Measurements from ENCODE around the gene ZMIZ1. TPM values are rescaled to one million over a fixed set of nuclear protein-coding genes. Genes with fewer than 3 reads are reported as not detected.

The ZMIZ1 gene
- total RNA-seq, 4 donors from 2014 or later = 18.7 to 188 (median 36.7) TPM

DNA sequence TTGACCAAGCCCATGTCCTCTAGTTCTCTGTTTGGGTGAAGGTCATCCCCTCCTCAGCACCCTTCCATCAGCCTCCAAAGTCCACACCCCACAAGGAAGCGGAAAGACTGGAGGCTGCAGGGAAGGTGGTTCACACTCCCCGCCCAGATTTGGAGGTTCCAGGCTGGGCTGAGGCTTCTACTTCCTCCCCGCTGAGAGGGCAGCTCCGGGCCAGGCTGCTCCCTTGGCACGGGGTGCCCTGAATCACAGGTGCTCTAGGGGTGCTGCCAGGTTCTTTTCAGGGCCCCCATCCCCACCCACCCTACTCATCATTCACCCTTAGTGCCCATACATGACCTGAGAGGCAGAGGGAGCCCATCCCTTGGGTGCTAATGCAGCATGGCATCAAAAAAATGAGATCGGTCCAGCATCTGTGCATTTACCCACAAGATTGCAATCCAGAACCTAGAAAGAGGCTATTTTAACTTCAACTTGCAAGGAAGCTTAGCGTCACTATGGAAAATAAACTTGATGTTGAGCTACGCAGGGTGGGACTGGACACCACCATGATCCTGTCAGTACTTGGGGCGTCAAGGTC, 47.3 kb upstream of the ZMIZ1 start:
- no peaks in the 10 kb centered on the region for H3K4me1 ChIP-seq
- H3K27me3 ChIP-seq = no peaks in the 10 kb centered on the region
- H3K9me3 ChIP-seq = no peaks in the 10 kb centered on the region
- H3K4me3 ChIP-seq = no peak overlapping the region
- peak in 1 of 2 donors; percentile 15 for DNase-seq
- H3K27ac ChIP-seq = peak overlapping the region; percentile 59 to 77
- TF ChIP-seq, protein P1, sequence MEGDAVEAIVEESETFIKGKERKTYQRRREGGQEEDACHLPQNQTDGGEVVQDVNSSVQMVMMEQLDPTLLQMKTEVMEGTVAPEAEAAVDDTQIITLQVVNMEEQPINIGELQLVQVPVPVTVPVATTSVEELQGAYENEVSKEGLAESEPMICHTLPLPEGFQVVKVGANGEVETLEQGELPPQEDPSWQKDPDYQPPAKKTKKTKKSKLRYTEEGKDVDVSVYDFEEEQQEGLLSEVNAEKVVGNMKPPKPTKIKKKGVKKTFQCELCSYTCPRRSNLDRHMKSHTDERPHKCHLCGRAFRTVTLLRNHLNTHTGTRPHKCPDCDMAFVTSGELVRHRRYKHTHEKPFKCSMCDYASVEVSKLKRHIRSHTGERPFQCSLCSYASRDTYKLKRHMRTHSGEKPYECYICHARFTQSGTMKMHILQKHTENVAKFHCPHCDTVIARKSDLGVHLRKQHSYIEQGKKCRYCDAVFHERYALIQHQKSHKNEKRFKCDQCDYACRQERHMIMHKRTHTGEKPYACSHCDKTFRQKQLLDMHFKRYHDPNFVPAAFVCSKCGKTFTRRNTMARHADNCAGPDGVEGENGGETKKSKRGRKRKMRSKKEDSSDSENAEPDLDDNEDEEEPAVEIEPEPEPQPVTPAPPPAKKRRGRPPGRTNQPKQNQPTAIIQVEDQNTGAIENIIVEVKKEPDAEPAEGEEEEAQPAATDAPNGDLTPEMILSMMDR (IDR thresholded peaks at IDR 0.05) = no peak
- no peak for TF ChIP-seq POLR2A (IDR thresholded peaks at IDR 0.05)
- no peaks in the 10 kb centered on the region for H3K36me3 ChIP-seq
- intact Hi-C loops (cut with DNase I; ENCODE audit: low total_unique reads) = no loop called here

DNA sequence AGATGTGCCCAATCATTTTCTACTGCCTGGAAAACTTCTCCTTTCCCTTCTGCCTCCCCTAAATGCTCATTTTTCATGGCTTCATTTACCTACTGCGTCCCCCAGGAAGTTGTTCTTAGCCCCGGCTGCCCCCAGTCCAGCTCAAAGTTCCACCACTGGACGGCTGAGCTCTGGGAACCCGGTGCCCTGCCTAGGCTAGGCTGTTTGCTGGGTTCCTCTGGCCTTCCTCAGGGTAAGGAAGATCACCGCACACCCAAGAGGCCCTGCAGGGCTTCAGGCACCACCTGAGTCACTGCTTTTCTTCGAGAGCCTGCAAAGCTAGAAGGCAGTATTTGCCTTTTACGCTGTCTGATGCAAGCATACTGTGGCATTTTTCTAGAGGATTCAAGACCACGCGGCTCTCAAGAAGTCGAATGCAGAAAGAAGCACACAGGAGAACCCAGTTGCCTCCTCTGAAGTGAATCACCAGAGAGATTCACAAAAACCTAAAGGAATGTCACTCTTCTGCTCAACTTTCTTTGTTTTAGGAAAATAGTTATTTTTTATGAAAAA, 46.7 kb upstream of the ZMIZ1 start:
- no peaks in the 10 kb centered on the region for H3K36me3 ChIP-seq
- H3K4me3 ChIP-seq = no peak overlapping the region
- DNase-seq = no peak
- H3K4me1 ChIP-seq = no peaks in the 10 kb centered on the region
- intact Hi-C loops (cut with DNase I; ENCODE audit: low total_unique reads) = no loop called here
- no peaks in the 10 kb centered on the region for H3K27me3 ChIP-seq
- no peak for TF ChIP-seq POLR2A (IDR thresholded peaks at IDR 0.05)
- TF ChIP-seq, protein P1 (IDR thresholded peaks at IDR 0.05) = no peak
- peak overlapping the region in 1 of 2 donors; percentile 77 for H3K27ac ChIP-seq
- H3K9me3 ChIP-seq = no peaks in the 10 kb centered on the region

DNA sequence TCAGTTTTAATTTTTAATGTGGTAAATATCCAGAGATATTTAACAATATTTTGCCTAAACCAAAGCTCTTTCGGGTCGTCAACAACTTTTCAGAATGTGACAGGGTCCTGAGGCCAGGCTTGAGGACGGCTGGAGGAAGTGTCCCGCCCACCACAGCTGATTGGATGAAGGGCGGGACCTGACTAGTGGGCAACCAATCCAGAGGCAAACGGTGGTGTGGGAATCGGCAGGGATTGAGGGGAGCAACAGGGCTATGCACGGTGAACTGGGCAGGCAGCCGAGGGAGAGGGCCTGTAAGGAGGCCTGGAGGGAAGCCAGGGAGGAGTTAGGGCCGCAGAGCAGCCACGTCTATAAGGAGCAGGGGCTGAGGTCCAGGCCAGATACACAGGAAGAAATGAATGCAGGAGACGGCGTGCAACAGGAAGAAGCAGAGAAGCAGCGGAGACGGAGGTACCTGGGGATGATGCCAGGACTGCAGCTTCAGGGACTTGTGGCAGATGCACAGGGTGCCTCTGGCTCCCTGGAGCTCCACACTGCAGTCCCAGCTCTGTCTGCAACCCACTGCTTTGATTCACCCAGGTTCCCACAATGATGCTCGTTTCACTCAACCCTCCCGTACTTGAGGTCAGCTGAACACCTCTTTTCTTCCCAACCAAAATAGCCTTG, 46.1 kb upstream of the ZMIZ1 start:
- H3K36me3 ChIP-seq = no peaks in the 10 kb centered on the region
- TF ChIP-seq, protein P1 (IDR thresholded peaks at IDR 0.05) = no peak
- TF ChIP-seq POLR2A (IDR thresholded peaks at IDR 0.05) = no peak
- H3K4me3 ChIP-seq = no peak overlapping the region
- H3K27me3 ChIP-seq = no peaks in the 10 kb centered on the region
- H3K9me3 ChIP-seq = no peaks in the 10 kb centered on the region
- no peak for DNase-seq
- no peaks in the 10 kb centered on the region for H3K4me1 ChIP-seq
- H3K27ac ChIP-seq = no peak overlapping the region
- intact Hi-C loops (cut with DNase I; ENCODE audit: low total_unique reads) = no loop called here

DNA sequence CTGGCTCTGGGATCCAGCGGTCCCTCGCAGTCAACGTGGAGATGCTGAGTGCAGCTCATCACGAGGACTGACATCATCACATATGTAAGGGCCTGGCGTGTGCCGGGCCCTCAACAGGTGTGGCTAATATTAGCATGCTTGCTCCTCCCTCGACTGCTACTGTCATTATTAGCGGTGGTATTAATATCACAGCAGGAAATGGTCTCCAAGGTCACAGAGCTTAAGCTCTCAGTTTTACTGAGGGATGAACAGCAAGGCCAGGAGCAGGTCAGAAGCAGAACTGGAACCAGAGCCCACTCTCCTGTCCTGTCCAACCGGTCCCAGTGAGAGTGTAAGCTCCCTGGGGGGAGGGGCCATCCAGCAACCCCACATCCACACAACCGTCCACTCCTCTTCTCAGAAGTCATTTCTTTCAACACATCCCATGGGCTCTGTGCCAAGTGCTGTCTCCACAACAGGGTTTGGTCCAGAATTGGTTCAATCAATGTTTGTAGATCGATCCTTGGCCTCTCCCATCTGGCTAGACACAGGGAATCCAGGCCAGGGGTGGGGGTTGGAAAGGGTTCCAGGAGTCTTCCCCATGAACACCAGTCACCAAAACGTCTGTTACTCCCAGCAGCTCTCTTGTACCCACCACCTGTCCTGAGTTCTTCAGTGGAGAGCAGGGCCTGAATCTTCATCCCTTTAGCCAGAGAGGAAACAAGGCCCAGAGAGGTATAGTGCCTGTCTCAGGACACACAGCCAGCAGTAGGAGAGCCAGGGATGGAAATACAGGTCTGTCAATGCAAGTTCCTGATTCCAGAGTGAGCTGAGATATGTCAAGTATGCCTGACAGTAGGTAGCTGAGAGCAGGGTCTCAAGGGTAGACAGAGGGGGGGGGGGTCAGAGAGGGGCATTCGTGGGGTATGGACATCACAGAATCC, 45.3 kb upstream of the ZMIZ1 start:
- no peak for TF ChIP-seq POLR2A (IDR thresholded peaks at IDR 0.05)
- TF ChIP-seq, protein P1 (IDR thresholded peaks at IDR 0.05) = no peak
- H3K9me3 ChIP-seq = no peaks in the 10 kb centered on the region
- intact Hi-C loops (cut with DNase I; ENCODE audit: low total_unique reads) = no loop called here
- H3K4me3 ChIP-seq = no peak overlapping the region
- no peaks in the 10 kb centered on the region for H3K4me1 ChIP-seq
- no peaks in the 10 kb centered on the region for H3K27me3 ChIP-seq
- no peaks in the 10 kb centered on the region for H3K36me3 ChIP-seq
- peak in 1 of 2 donors; percentile 55 for DNase-seq
- H3K27ac ChIP-seq = peak overlapping the region in 1 of 2 donors; percentile 17
